Calu3 (cell line): Measurements from ENCODE around the gene RAB36. TPM values are rescaled to one million over a fixed set of nuclear protein-coding genes. Genes with fewer than 3 reads are reported as not detected.

Source experiments
- BruUV-seq: library from RNA; stranded (reverse); fragments of 400-500 nt; replicated peaks from 2 replicates; lab custom pipeline; 2021; lab: Mats Ljungman, UMichigan
- CTCF ChIA-PET: fragments of 300-600 bp; sonication (Branson Sonifier 250); formaldehyde crosslinking; loops from one replicate; lab custom pipeline; 2022; ENCODE audit warnings: antibody characterized with exemption; lab: Charles Lee
- DNase-seq: peaks from one replicate; pipeline ENCODE4 v3.0.0; 2022
- H3K27ac Mint-ChIP-seq: one replicate; pipeline ENCODE4 v1.8.0; 2022; ENCODE audit warnings: mixed read lengths; ENCODE audit not compliant: unreplicated experiment
- H3K27me3 Mint-ChIP-seq: one replicate; pipeline ENCODE4 v1.8.0; 2022; ENCODE audit warnings: mixed read lengths; ENCODE audit not compliant: unreplicated experiment
- H3K36me3 Mint-ChIP-seq: one replicate; pipeline ENCODE4 v1.8.0; 2022; ENCODE audit warnings: mild to moderate bottlenecking, moderate library complexity, mixed read lengths; ENCODE audit not compliant: insufficient read depth, unreplicated experiment
- H3K4me1 Mint-ChIP-seq: one replicate; pipeline ENCODE4 v1.8.0; 2022; ENCODE audit warnings: mild to moderate bottlenecking, low read depth, mixed read lengths; ENCODE audit not compliant: unreplicated experiment
- H3K4me3 Mint-ChIP-seq: one replicate; pipeline ENCODE4 v1.8.0; 2022; ENCODE audit warnings: mild to moderate bottlenecking, low read depth, moderate library complexity, mixed read lengths; ENCODE audit not compliant: unreplicated experiment
- H3K9me3 Mint-ChIP-seq: one replicate; pipeline ENCODE4 v1.8.0; 2022; ENCODE audit warnings: low read depth, mixed read lengths; ENCODE audit not compliant: unreplicated experiment
- CTCF ChIP-seq: fragments of 200-600 bp; IDR thresholded peaks from one replicate; pipeline ENCODE4 v1.8.0; 2022; ENCODE audit warnings: antibody characterized with exemption; ENCODE audit not compliant: unreplicated experiment
- intact Hi-C: fragments of 100-400 bp; cut with micrococcal nuclease; formaldehyde crosslinking; loops from one replicate; pipeline ENCODE4 v1.10.0; 2022; ENCODE audit not compliant: unreplicated experiment
- total RNA-seq: library from RNA; stranded (reverse); gene quantifications from 2 replicates; pipeline ENCODE4 v1.2.3, GENCODE V29; 2022

Gene RAB36
- total RNA-seq, 1 experiment from 2014 or later = 2.1 TPM

DNA sequence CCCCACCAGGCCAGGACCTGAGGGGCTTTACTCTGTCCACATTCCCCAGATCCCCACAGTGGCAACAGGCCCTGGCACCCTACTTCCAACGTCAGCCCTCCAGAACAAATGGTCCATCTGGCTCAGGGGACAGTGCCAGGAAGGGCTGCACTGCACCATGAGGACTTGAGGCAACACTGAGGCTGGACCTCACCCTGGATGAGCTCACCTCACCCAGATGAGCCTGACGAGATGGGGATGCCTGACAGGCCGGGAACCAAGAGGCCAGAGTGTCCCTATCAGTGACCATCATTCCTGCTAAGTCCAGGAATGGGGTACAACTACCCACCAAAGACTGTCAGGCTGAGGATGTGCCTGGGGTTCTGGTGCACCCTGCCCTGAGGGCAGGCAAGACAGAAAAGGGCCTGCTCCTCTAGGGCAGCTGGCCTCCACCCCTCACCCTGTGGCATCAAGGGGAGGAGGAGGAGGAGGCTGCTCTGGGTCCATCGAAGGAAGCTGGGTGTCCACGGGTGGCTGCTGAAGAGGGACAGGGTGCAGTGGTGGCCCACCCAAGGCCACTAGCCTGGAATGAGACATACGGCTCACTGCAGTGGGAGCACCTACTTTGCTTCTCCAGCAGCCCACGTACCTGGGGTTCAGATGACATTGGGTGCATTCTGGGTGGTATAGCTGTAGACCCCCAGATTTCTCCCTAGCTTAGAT, 18.1 kb upstream of the RAB36 start:
- no peak for DNase-seq
- Mint-ChIP-seq H3K27ac (no peak overlapping the region), H3K4me3 (no peak overlapping the region), H3K27me3 (peaks cover 14% of the 10 kb centered on the region), H3K9me3 (no peaks in the 10 kb centered on the region), H3K4me1 (no peaks in the 10 kb centered on the region), H3K36me3 (no peaks in the 10 kb centered on the region)
- CTCF ChIA-PET = interaction anchor here (1.2 to 4.4 kb wide), 3 partner anchors 39 to 169 kb away, joined by 3 to 82 read pairs (median 3); no protein-coding TSS in a partner anchor
- BruUV-seq = no TSS peak
- TF ChIP-seq CTCF = no peak
- intact Hi-C loops = loop anchor here (10.0 kb wide), 1 partner anchor 272 kb away; no protein-coding TSS in a partner anchor

DNA sequence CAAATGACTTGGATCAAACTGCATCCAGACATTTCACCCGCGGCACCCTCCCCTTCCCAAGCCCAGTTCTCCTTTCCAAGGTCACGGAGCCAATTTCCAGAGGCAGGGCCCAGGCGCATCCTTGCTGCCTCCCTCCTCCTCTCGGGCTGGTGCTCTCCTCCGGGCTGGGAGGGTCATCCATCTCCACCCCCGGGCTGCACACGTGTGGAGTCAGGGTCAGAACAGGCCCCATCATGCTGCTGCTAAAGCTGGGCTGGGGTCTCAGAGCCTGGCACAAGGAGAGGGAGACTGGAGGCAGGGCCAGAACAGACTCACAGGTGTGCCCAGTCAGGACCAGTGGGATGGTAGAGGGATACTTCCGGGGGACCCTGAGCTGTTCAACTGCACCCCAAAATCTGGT, 17.5 kb upstream of the RAB36 start:
- H3K36me3 Mint-ChIP-seq = no peaks in the 10 kb centered on the region
- CTCF ChIA-PET = interaction anchor here (0.6 to 4.4 kb wide), 5 partner anchors 40 to 169 kb away, joined by 3 to 82 read pairs (median 3); no protein-coding TSS in a partner anchor
- H3K27ac Mint-ChIP-seq = no peak overlapping the region
- H3K27me3 Mint-ChIP-seq = peaks cover 14% of the 10 kb centered on the region
- no peaks in the 10 kb centered on the region for H3K4me1 Mint-ChIP-seq
- no peak for DNase-seq
- no peak for TF ChIP-seq CTCF
- no TSS peak for BruUV-seq
- no peaks in the 10 kb centered on the region for H3K9me3 Mint-ChIP-seq
- H3K4me3 Mint-ChIP-seq = no peak overlapping the region
- intact Hi-C loops = loop anchor here (1.0 to 10.0 kb wide), 2 partner anchors 168 to 273 kb away; no protein-coding TSS in a partner anchor

- Mint-ChIP-seq H3K4me3 (no peak overlapping the region), H3K4me1 (no peaks in the 10 kb centered on the region), H3K27ac (no peak overlapping the region), H3K36me3 (no peaks in the 10 kb centered on the region), H3K9me3 (no peaks in the 10 kb centered on the region), H3K27me3 (peaks cover 14% of the 10 kb centered on the region)
- no TSS peak for BruUV-seq
- CTCF ChIA-PET = interaction anchor here (0.6 to 4.4 kb wide), 6 partner anchors 40 to 193 kb away, joined by 3 to 82 read pairs (median 3); no protein-coding TSS in a partner anchor
- peak; percentile 89 for DNase-seq
- peak; percentile 75 for TF ChIP-seq CTCF
- intact Hi-C loops = loop anchor here (1.0 to 10.0 kb wide), 2 partner anchors 169 to 274 kb away; no protein-coding TSS in a partner anchor
These were observed 16.8 kb upstream of the RAB36 start for GRCh38 chr22:23128269-23129108.

DNA sequence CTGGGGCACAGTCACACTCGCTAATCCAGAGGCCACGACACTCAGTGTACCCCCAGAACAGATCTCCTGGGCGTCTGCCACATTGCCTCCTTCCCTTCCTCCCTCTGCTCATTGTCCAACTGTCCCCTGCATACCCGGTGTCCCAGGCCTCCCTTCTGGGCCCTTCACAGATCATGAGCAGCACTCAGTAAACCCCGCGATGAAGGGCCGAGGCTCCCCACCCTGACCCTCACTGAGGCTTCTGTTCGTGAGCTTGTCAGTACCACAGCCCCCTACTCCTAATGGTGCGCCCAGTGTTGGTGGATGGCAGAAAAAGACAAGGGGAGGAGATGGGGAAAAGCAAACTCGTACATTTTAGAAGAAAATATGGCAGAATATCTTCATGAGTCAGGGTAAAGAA, 16.1 kb upstream of the RAB36 start:
- no TSS peak for BruUV-seq
- intact Hi-C loops = loop anchor here (10.0 kb wide), 1 partner anchor 274 kb away; no protein-coding TSS in a partner anchor
- Mint-ChIP-seq H3K36me3 (no peaks in the 10 kb centered on the region), H3K9me3 (no peaks in the 10 kb centered on the region), H3K27me3 (peaks cover 14% of the 10 kb centered on the region), H3K27ac (no peak overlapping the region), H3K4me3 (no peak overlapping the region), H3K4me1 (no peaks in the 10 kb centered on the region)
- CTCF ChIA-PET = interaction anchor here (0.6 to 4.4 kb wide), 2 partner anchors 171 to 193 kb away, joined by 3 to 82 read pairs; no protein-coding TSS in a partner anchor
- TF ChIP-seq CTCF = no peak
- no peak for DNase-seq
